Activated naive CD4-positive, alpha-beta T cell (primary cell): ENCODE data around the gene CCDC9B.

Experiments
- DNase-seq, 4 experiments: peaks; one replicate each; lab custom pipeline; 2025; lab: John Stamatoyannopoulos, UW

Gene CCDC9B

DNA sequence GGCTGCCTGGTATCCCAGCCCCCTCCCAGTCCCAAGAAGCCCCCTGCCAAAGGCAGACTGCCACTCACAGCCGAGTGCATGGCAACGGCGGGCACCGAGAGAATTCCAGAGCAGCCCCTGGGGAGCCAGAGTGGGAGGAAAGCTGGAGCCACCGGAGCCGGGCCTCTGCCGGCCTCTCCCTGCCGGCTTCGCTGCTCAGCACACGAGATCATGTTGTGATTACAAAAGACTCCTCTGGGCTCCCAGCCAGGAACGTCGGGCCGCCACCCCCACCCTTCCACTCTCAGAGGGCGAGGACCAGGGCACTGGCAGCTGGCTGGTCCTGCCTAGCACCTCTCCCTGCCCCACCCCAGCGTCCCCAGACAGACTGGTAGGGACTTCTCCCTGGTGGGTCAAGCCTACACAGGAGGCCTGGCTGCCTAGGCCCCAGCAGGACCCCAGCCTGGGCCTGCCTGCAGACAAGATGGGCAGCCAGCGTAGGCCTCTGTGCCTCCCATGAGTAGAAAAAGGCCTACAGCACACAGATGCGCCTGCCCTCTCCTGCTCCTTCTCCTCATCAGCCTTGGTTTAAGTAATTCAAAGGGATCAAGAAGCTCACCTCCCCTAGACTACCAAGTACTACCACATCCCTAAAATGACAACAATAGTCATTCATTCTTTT is at the start of gene CCDC9B:
TSS of gene CCDC9B (minus strand) at position 200 of the 661 bp plus-strand sequence. CDS start at position 80, 120 bp downstream.
- no peak for DNase-seq

GRCh38 chr15:40389824-40390595 is 49.3 kb upstream of the CCDC9B start:
- no peak for DNase-seq

DNA sequence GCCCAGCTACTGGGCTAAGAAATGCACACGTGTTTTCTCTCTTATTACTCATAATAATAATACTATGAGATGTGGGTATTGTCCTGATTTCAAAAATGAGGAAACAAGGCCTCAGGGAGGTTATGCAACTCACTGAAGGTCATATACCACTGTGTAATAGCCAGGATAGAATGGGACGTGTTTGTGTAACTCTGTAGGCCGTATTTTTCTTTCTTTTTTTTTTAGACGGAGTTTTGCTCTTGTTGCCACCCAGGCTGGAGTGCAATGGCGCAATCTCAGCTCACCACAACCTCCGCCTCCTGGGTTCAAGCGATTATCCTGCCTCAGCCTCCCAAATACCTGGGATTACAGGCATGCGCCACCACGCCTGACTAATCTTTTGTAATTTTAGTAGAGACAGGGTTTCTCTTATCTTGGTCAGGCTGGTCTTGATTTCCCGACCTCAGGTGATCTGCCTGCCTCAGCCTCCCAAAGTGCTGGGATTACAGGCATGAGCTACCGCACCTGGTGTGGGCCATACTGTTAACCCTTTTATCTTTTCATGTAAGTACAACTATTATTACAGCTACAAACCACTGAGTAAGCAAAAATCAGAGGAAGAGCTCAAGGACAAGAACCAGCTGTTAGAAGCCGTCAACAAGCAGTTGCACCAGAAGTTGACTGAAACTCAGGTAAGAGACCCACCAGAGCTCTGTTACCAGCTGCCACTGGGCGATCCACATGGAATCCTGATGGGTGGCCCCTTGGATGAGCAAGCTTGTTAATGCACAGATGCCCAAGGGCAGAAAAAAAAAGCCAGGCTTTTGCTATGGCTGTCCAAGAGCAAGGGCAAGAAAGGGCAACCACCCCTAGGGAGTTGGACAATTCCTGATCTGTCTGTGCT is 48.4 kb upstream of the CCDC9B start:
- no peak for DNase-seq

GRCh38 chr15:40386480-40386879 is 45.7 kb upstream of the CCDC9B start:
- DNase-seq: no peak

- DNase-seq: peak; percentile 64 to 87 (median 83)
Observed at GRCh38 chr15:40382580-40383456, 42.1 kb upstream of the CCDC9B start, which contains the start of gene KNSTRN. Gene KNSTRN, plus strand, starts transcription at chr15:40382721. Its CDS starts 115 bp downstream, at chr15:40382836.

GRCh38 chr15:40381818-40382529 is 41.2 kb upstream of the CCDC9B start:
- DNase-seq: no peak

GRCh38 chr15:40380636-40381035 is 39.9 kb upstream of the CCDC9B start:
- DNase-seq: no peak

GRCh38 chr15:40379853-40380252 is 39.1 kb upstream of the CCDC9B start:
- DNase-seq: no peak

- no peak for DNase-seq
Observed at GRCh38 chr15:40379374-40379773, 38.6 kb upstream of the CCDC9B start.

GRCh38 chr15:40377606-40378005 is 36.9 kb upstream of the CCDC9B start:
- DNase-seq: no peak

- no peak for DNase-seq
Observed at GRCh38 chr15:40372981-40373380, 32.2 kb upstream of the CCDC9B start.

DNA sequence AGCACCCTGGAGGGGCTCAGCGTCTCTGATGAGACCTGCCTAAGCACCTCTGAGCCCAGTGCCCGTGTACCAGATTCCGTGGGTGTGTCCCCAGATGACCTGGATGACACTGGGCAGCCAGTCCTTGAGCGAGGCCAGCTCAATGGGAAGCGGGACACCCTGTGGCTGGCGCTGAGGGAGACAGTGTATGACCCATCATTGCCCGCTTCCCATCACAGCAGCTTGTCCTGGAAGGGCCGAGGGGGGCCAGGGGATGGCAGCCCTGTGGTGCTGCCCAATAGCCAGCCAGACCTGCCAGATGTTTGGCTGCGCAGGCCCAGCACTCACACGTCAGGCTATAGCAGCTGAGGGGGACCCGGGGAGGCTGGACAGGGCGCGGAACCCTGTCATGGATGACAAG is 29.2 kb upstream of the CCDC9B start:
- DNase-seq: no peak

GRCh38 chr15:40369474-40369869 is 28.7 kb upstream of the CCDC9B start:
- DNase-seq: no peak

DNA sequence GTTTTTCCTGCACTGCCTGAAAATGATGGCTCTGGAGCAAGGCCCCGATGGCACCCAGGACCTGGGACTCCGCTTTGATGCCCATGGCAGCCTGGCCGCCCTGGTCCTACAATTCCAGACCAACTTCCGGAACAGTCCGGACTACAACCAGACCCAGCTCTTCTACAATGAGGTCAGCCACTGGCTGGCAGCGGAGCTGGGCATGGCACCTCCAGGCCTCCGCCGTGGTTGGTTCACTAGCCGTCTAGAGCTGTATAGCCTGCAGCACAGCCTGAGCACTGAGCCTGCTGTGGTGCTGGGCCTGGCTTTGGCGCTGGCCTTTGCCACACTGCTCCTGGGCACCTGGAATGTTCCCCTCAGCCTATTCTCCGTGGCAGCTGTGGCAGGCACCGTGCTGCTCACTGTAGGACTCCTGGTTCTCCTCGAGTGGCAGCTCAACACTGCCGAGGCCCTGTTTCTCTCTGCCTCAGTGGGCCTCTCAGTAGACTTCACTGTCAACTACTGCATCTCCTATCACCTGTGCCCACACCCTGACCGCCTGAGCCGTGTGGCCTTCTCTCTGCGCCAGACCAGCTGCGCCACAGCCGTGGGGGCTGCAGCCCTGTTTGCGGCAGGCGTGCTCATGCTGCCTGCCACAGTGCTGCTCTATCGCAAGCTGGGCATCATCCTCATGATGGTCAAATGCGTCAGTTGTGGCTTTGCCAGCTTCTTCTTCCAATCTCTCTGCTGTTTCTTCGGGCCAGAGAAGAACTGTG is 28.2 kb upstream of the CCDC9B start:
- DNase-seq: no peak

GRCh38 chr15:40367686-40368611 is 27.2 kb upstream of the CCDC9B start:
- DNase-seq: peak; percentile 35 to 79 (median 56)

GRCh38 chr15:40367371-40367685 is 26.6 kb upstream of the CCDC9B start:
- no peak for DNase-seq

- DNase-seq: no peak
Observed at GRCh38 chr15:40366457-40367370, 26.0 kb upstream of the CCDC9B start.
